Fibroblast of lung (primary cell): Measurements from ENCODE around the gene RGS10. TPM values are rescaled to one million over a fixed set of nuclear protein-coding genes. Genes with fewer than 3 reads are reported as not detected.

Source experiments
- DNase-seq, 2 donors: peaks; one replicate each; pipeline versions ENCODE4 v3.0.0 to v3.0.0-alpha.2; 2010; ENCODE audit warnings: low read depth in 2 of 2
- H2AFZ ChIP-seq: 2 replicates; pipeline ENCODE4 v1.5.1; 2012; ENCODE audit warnings: low read length, control low read depth, inconsistent platforms
- H3K27ac ChIP-seq: 2 replicates; pipeline ENCODE4 v1.5.1; 2011; ENCODE audit warnings: low read length, control low read depth; ENCODE audit not compliant: insufficient read depth
- H3K27me3 ChIP-seq: 2 replicates; pipeline ENCODE4 v1.5.1; 2011; ENCODE audit warnings: mild to moderate bottlenecking, low read length; ENCODE audit not compliant: control insufficient read depth, insufficient read depth
- H3K36me3 ChIP-seq: 2 replicates; pipeline ENCODE4 v1.5.1; 2011; ENCODE audit warnings: low read length; ENCODE audit not compliant: control insufficient read depth, insufficient read depth
- H3K4me1 ChIP-seq: 2 replicates; pipeline ENCODE4 v1.5.1; 2011; ENCODE audit warnings: low read length; ENCODE audit not compliant: control insufficient read depth, insufficient read depth; ENCODE audit errors: extremely low read depth
- H3K4me2 ChIP-seq: 2 replicates; pipeline ENCODE4 v1.5.1; 2011; ENCODE audit warnings: low read length, control low read depth; ENCODE audit not compliant: insufficient read depth; ENCODE audit errors: extremely low read depth
- H3K4me3 ChIP-seq, 4 experiments: fragments of 200-600 bp in 1 of 4; sonication (generic) in 1 of 4; replicated peaks in 1 of 4; 2 replicates each; pipeline ENCODE4 v1.5.1; 2011 to 2016; ENCODE audit warnings: low read length in 4 of 4, low read depth in 3 of 4, mild to moderate bottlenecking in 3 of 4, control low read depth in 2 of 4, inconsistent platforms in 1 of 4, mixed read lengths in 1 of 4; ENCODE audit not compliant: insufficient read depth in 1 of 4; ENCODE audit errors: control extremely low read depth in 1 of 4
- H3K79me2 ChIP-seq: 2 replicates; pipeline ENCODE4 v1.5.1; 2012; ENCODE audit warnings: mild to moderate bottlenecking, low read length, inconsistent platforms; ENCODE audit not compliant: control insufficient read depth, insufficient read depth
- H3K9ac ChIP-seq: 2 replicates; pipeline ENCODE4 v1.5.1; 2011; ENCODE audit warnings: mild to moderate bottlenecking, low read length, control low read depth; ENCODE audit not compliant: insufficient read depth
- H3K9me3 ChIP-seq: 2 replicates; pipeline ENCODE4 v1.5.1; 2012; ENCODE audit warnings: low read depth, low read length; ENCODE audit not compliant: control insufficient read depth, insufficient read depth
- H4K20me1 ChIP-seq: 2 replicates; pipeline ENCODE4 v1.5.1; 2011; ENCODE audit warnings: low read length; ENCODE audit not compliant: control insufficient read depth, insufficient read depth; ENCODE audit errors: extremely low read depth
- CTCF ChIP-seq, 2 donors: IDR thresholded peaks in 1 of 2; conservative IDR thresholded peaks in 1 of 2; 1 replicate in 1 of 2; 2 replicates in 1 of 2; pipeline ENCODE4 v1.5.1; 2011 to 2012; ENCODE audit warnings: low read length in 2 of 2, control low read depth in 1 of 2, inconsistent platforms in 1 of 2, low read depth in 1 of 2, mild to moderate bottlenecking in 1 of 2
- EZH2 ChIP-seq: IDR thresholded peaks from 2 replicates; pipeline ENCODE4 v1.5.1; 2012; ENCODE audit warnings: low read length, control low read depth, mild to moderate bottlenecking; ENCODE audit errors: missing control alignments
- polyA plus RNA-seq, 2 donors: library from polyadenylated mRNA; depleted of rRNA in 1 of 2; stranded (reverse) in 1 of 2; unstranded in 1 of 2; fragments of >200 nt; gene quantifications; 2 replicates each; pipeline ENCODE4 v1.2.1, GENCODE V29; 2011 to 2012; ENCODE audit warnings: missing spikeins in 1 of 2
- total RNA-seq: library from RNA; depleted of rRNA; stranded (reverse); fragments of >200 nt; gene quantifications from 2 replicates; pipeline ENCODE4 v1.2.1, GENCODE V29; 2014

RGS10 gene
- total and polyA plus RNA-seq, 2 donors (not counting 1 experiment from before 2014, with no cell fraction given) = 50.9 to 103 TPM

GRCh38 chr10:119474606-119475005, 67.9 kb downstream of the RGS10 start:
- no peak overlapping the region for H3K27ac ChIP-seq
- H3K4me1 ChIP-seq = no peaks in the 10 kb centered on the region
- no peak overlapping the region for H2AFZ ChIP-seq
- no peaks in the 10 kb centered on the region for H3K9me3 ChIP-seq
- no peaks in the 10 kb centered on the region for H4K20me1 ChIP-seq
- no peak overlapping the region for H3K4me3 ChIP-seq
- no peak for TF ChIP-seq EZH2
- TF ChIP-seq CTCF (conservative IDR thresholded peaks at IDR 0.05 in 1 of 2, IDR thresholded peaks at IDR 0.05 in 1 of 2; ENCODE audit: low read depth in 1 of 2, low read length in 2 of 2) = no peak
- no peak overlapping the region for H3K9ac ChIP-seq
- H3K79me2 ChIP-seq = no peaks in the 10 kb centered on the region
- no peak overlapping the region for H3K4me2 ChIP-seq
- peaks cover 41% of the 10 kb centered on the region for H3K27me3 ChIP-seq
- no peak for DNase-seq
- H3K36me3 ChIP-seq = no peaks in the 10 kb centered on the region

- no peak overlapping the region for H3K9ac ChIP-seq
- no peak overlapping the region for H2AFZ ChIP-seq
- no peak for DNase-seq
- H3K4me1 ChIP-seq = no peaks in the 10 kb centered on the region
- no peaks in the 10 kb centered on the region for H4K20me1 ChIP-seq
- H3K27me3 ChIP-seq = peaks cover 33% of the 10 kb centered on the region
- no peak overlapping the region for H3K27ac ChIP-seq
- H3K9me3 ChIP-seq = no peaks in the 10 kb centered on the region
- no peak overlapping the region for H3K4me2 ChIP-seq
- H3K79me2 ChIP-seq = no peaks in the 10 kb centered on the region
- no peak overlapping the region for H3K4me3 ChIP-seq
- TF ChIP-seq CTCF (conservative IDR thresholded peaks at IDR 0.05 in 1 of 2, IDR thresholded peaks at IDR 0.05 in 1 of 2; ENCODE audit: low read depth in 1 of 2, low read length in 2 of 2) (no peak), EZH2 (no peak)
- no peaks in the 10 kb centered on the region for H3K36me3 ChIP-seq
These were observed 68.7 kb downstream of the RGS10 start for GRCh38 chr10:119473771-119474170.

GRCh38 chr10:119470920-119471702, 71.4 kb downstream of the RGS10 start:
- DNase-seq = no peak
- Histone ChIP-seq H2AFZ (no peak overlapping the region), H4K20me1 (no peaks in the 10 kb centered on the region), H3K9ac (no peak overlapping the region), H3K9me3 (no peaks in the 10 kb centered on the region), H3K27ac (no peak overlapping the region), H3K79me2 (no peaks in the 10 kb centered on the region), H3K36me3 (no peaks in the 10 kb centered on the region), H3K4me1 (no peaks in the 10 kb centered on the region), H3K4me2 (no peak overlapping the region), H3K27me3 (peaks cover 24% of the 10 kb centered on the region), H3K4me3 (no peak overlapping the region)
- no peak for TF ChIP-seq EZH2
- TF ChIP-seq CTCF (conservative IDR thresholded peaks at IDR 0.05 in 1 of 2, IDR thresholded peaks at IDR 0.05 in 1 of 2; ENCODE audit: low read depth in 1 of 2, low read length in 2 of 2) = no peak
